ENCODE measurements around the gene KCND3.

KCND3 gene

DNA sequence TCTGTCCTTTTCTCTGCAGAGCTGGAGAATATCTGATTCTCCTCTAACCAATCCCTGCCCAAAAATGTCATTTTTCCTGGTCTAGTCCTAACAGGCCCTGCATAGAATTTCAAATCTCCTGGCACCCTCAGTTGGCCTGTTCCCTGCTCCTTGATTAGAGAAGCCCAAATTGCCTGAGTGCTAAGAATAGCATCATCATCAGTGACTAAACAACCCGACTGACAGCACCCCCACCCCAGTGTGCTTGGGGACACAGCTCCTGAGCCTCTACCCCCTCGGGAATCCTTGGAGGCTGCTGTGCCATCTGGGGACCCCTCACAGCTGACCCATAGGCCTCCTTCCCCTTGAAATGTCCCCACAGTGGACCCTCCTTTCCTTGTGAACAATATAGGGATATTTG is 139.4 kb downstream of the KCND3 start:
- no peak for DNase-seq (ENCODE audit: low read depth in 1 of 2, low spot score in 1 of 2)

DNA sequence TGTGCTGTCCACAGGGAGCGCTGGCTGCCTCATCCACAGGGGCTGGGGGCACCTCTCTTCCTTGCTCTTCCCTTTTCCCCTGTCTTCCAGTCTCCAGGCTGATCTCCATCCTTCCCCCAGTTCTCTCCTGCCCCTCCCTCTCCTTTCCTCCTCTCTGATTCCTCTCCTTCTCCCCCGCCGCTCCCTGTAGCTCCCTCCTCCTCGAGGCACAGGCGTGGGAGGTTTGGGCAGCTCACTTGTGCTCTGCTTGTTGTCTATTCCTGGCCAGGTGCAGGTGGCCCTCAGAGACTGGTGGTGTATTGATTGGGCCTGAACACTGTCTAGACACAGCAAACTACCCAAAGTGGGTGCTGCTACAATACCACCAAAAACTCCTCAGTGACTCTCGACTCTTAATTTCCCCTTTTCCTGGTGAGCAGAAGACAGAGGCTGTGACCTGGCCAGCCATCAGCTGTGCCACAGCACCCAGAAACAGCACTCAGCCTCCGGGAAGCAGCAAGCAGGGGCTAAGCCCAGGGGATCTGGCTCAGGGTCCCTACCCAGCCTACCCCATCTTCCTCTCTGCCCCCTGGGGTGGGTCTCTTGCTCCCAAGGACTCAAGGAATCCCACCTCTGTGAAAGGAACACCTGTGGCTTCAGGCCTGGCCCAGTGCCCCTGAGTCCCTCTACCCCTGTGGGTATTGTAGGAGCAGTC is 140.5 kb downstream of the KCND3 start:
- DNase-seq (ENCODE audit: low read depth in 1 of 2, low spot score in 1 of 2): no peak

DNA sequence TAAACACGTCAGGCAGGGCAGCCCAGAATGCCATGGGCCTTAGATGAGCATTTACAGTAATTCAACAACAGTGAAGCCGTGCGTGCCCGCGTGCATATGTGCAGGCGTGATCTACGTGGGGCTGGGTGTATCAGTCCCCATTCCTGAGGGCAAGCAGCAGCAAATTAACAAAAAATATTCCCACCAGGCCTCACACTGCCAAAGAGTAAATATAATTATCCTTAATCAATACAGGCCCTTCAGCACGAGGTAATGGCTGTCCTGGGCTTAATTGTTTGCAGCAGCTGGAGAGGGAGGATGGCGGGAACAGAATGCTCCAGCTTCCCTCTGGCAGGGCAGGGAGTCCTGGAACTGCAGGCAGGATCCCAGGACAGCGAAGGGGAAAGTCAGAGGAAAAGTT is 142.0 kb downstream of the KCND3 start:
- DNase-seq (ENCODE audit: low read depth in 1 of 2, low spot score in 1 of 2): no peak

DNA sequence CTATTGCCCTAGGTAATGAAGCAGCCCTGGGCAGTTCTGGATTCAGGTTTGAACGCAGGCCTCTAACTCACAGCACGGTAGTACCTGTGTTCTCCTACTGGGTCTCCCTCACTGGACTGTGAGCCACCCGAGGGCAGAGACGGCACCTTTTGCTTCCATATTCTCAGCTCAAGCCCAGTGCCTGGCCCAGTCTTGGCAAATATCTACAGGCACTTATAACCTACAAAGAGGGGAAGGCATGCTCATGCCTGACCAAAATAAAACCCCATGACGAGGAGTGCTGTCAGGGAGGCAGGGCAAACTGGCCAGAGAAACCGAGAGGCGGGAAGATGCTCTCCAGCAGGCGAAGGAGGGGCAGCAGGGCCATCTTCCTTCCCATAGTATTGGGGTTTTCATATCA is 142.6 kb downstream of the KCND3 start:
- DNase-seq (ENCODE audit: low read depth in 1 of 2, low spot score in 1 of 2): no peak

DNA sequence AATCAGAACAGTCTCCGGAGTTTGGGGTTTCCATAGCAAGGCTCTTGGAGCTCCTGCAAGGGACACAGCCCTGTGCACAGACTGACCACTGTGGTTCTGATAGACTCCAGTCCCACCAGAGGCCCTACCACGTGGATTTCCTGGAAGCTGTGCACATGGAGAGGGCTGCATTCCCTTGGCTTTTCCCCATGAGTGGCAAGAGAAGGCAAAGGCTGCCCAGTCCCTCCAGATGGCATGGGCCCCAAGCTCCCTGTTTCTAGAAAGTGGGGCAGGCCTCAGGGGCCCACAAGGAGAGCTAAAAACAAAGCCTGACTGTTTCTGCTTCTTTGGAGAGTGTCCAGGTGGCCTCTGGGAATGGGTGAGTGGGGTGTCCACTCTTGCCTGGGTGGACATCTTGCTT is 146.3 kb downstream of the KCND3 start:
- DNase-seq (ENCODE audit: low read depth in 1 of 2, low spot score in 1 of 2): no peak

DNA sequence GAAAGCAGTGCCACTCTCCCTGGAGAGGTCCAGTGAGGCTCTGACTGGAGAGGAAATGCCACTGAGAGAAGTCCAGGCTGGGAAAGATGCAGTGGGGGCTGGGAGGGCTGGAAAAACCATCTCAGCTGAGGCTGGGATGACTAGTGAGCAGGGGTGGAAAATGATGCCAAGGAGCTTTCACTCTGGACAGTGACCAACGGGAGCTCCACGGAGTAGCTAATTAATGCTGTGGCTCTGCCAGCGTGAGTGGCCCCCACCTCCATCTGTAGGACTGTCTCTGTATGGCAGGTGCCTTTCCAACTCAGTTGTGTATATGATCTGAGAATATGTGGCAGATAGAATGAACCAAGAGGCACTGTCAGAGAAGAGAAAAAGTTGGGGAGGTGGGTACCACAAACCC is 147.1 kb downstream of the KCND3 start:
- no peak for DNase-seq (ENCODE audit: low read depth in 1 of 2, low spot score in 1 of 2)

DNA sequence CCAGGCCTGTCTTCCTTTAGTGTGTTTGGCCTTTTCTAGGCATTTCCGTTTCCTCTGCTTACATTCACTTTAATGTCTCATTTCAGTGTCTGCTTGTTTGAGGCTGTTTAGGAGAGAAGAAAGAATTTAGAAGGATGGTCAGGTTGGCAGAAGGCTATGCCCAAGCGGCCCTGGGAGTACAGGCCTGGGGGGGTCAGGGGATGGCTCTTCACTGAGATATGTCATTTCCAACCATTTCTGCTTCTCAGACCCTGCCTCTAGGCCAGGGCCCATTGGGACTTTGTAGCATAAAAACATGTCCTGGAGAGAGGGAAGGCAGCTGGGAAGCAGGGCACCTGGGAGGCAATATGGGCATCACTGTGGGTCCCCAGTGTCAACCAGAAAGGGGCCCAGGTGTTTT is 147.7 kb downstream of the KCND3 start:
- no peak for DNase-seq (ENCODE audit: low read depth in 1 of 2, low spot score in 1 of 2)

DNA sequence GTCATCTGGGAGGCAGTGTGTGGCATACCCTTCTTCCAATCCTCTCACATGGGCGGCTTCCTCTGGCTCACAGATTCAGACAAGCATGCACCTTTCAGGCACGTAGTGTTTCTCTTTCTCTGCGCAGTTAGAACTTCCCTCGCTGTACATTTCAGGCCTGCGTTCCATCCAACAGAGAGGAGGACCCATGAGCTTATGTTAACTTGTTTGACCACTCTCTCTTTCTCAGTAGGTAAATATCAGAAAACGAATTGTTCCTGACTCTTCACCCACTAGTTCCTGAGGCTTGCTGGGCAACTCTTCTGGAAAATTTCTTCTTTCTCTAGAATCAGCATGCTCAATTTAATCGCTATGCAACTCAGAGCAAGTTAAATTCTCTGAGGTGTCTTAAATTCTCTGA is 148.3 kb downstream of the KCND3 start:
- DNase-seq (ENCODE audit: low read depth in 1 of 2, low spot score in 1 of 2): no peak

DNA sequence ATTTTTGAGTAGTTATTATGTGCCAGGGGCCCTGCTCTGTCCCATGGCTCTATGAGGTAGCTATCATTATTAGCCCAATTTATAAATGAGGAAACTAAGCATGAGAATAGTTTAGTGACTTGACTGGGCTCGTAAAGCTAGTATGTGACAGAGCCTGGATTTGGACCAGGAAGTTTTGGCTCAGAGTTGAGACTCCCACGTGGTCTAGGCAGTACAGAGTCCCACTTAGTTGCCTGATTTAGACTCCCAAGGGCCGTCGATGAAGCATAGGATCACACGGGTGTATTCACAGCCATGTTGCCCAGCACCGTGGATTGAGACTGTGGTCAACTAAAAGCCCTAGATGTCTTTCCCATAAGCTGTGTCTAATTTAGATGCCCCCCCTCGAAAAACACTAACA is 152.1 kb downstream of the KCND3 start:
- no peak for DNase-seq (ENCODE audit: low read depth in 1 of 2, low spot score in 1 of 2)

DNA sequence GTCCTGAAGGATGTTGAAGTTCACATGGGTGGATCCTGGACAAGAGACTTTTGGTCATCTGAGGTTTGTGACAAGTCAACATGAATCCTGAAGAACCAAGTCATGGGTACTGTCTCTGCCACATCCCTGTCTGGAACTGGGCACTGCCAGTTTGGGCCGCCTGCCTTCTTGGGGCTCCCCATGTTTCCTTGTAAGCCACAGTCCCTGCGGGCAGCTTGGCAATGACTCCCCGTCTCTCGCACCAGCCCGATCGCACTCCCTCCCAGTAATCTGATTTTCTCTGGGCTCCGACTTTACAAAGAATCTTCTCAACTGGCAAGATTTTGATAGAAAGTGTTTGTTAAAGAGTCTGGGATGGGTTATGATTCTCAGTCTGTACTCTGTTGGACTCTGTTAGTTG is 153.4 kb downstream of the KCND3 start:
- no peak for DNase-seq (ENCODE audit: low read depth in 1 of 2, low spot score in 1 of 2)

DNA sequence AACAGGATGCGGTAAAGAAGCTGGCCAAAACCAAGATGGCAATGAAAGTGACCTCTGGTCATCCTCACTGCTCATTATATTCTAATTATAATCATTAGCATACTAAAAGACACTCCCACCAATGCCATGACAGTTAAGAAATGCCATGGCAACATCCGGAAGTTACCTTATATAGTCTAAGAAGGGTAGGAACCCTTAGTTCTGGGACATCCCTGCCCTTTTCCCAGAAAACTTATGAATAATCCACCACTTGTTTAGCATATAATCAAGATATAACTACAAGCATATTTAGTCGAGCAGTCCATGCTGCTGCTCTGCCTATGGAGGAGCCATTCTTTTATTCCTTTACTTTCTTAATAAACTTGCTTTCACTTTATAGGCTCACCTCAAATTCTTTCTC is 154.0 kb downstream of the KCND3 start:
- DNase-seq (ENCODE audit: low read depth in 1 of 2, low spot score in 1 of 2): no peak

DNA sequence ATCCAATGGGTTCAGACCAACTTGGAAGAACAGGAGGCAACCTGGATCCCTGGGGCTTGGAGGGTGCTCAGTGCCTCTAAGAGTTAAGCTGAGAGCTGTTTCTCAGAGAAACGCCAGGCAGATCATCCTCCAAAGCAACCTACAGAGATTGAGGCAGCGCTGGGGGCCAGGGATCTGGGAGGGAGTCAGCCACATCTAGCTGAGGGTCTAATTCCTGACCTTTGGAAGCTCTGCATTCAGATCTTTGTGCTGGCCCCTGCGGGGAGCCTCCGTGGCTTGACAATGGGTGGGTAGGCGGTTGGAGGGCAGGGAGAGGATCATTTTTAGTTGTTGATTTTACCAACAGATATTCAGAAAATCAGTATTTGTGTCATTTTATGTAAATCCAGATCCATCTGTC is 154.5 kb downstream of the KCND3 start:
- DNase-seq (ENCODE audit: low read depth in 1 of 2, low spot score in 1 of 2): no peak

DNA sequence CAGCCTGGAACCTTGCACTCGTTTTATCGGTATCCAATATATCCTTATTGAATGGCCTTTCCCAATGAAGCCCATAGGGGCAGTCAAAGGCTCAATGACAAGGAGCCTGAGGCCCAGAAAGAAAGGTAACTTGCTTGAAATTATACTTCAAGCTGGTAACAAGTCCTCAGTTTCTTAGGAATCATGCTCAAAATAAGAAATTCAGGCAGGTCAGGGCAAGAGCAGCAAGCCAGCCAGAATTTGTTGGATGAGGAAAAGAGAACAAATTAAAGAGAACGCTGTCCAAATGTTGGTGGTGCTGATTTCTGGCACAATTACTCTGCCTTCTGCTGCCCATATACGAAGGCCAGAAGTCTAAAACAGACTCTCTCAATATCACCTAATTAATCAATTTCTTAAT is 156.1 kb downstream of the KCND3 start:
- DNase-seq (ENCODE audit: low read depth in 1 of 2, low spot score in 1 of 2): no peak

DNA sequence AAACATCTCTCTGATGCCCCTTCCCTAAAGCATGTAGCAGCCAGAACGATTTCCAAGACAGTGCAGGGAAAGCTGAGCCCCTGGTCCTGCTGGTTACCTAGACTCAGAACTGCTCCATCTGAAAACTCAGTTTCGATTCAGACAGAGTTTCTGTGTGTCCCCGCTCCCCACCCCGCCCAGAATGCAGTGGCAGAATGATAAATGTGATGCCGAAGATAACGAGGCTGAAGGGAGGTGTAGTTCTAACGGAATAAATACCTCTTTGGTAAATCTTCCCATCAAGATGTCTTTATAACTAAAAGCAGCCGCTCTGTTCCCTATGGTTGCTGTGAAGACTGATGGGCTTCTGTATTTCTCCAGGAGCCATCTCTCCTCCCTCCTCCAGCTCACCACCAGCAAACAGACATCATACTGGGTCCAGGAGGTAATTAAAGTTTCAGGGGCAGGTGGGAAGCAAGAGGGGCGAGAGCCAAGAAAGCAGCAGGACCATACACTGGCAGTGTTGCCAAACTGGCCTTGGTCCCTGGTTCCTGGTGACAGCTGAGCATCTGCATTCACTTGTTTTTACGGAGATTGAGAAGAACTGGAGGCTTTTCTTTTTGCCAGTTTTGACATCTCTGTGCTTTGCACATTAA is 156.8 kb downstream of the KCND3 start:
- DNase-seq (ENCODE audit: low read depth in 1 of 2, low spot score in 1 of 2): no peak

DNA sequence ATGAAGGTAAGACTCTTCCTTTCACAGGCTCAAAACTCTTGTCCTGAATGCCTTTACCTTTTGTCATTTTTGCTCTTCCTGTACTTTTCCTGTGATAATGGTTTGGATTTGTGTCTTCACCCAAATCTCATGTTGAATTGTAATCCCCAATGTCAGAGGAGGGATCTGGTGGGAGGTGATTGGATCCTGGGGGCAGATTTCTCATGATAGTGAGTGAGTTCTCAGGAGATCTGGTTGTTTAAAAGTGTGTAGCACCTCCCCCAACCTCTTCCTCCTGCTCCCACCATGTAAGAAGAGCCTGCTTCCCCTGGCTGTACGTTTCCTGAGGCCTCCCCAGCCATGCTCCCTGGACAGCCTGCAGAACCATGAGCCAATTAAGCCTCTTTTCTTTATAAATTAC is 158.3 kb downstream of the KCND3 start:
- no peak for DNase-seq (ENCODE audit: low read depth in 1 of 2, low spot score in 1 of 2)

DNA sequence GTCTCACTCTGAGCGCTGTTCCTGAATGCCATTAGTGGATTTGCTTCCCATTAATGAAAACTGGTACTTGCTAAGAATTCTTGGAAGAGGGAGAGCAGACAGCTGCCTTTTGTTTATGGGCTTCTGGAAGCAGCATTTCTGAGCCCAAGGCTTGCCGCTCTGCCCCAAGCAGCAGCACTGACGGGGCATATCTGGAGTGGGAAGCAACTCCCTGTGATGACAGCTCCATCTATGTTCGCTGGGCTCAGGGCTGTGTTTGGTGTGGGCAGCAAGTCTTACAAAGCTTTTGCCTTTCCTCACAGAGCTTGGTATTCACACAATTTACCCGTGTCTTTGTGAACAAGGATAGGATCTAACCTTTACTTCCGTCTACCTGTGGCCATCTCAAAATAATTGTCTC is 161.5 kb downstream of the KCND3 start:
- DNase-seq (ENCODE audit: low read depth in 1 of 2, low spot score in 1 of 2): no peak

DNA sequence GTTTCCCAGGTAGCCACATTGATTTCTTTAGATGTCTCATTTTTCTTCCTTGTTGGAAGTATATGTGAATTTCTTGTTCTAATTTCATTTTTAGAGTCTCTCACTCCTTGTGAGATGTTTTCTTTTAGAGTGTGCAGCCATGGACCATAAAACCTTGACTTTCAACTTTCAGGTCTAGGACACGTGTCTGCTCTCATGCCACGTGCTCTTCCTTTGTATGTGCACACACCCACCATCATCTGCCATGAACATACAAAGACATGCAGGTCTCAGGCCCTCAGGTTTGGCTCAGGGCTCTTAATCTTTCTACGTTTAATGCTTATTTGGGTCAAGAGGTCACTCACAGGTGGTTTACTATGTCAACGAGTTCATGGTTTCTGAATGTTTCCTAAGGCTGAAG is 163.2 kb downstream of the KCND3 start:
- no peak for DNase-seq (ENCODE audit: low read depth in 1 of 2, low spot score in 1 of 2)

DNA sequence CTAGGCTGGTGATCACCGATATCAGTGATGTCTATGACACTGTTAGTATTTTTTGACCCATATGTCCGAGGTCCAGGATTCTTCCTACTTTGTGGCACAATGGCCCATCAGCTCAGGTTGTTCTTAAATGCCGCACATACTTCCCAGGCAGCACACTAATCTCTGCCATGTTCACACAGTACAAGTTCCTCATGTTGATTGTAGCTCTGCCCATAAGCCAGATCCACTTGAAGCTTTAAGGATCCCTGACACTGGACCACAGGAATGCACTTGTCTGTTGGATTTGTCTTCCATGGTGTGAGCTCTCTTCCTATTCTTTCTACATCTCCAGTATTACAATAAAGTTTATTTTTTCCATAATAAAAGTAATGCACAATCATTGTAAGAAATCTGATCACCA is 164.3 kb downstream of the KCND3 start:
- DNase-seq (ENCODE audit: low read depth in 1 of 2, low spot score in 1 of 2): no peak

DNA sequence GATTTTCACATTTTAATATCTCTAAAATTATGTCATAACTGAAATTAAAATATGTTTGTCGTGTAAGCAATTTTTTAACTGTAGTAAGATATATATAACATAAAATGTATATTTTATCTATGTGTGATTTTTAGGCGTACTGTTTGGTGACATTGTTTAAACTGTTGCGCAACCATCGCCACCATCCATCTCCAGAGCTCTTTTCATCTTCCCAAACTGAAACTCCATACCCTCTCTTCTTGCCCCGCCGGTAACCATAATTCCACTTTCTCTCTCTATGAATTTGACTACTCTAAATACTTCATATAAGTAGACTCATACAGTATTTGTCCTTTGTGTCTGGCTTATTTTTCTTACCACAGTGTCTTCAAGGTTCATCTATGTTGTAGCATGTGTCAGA is 167.3 kb downstream of the KCND3 start:
- no peak for DNase-seq (ENCODE audit: low read depth in 1 of 2, low spot score in 1 of 2)

DNA sequence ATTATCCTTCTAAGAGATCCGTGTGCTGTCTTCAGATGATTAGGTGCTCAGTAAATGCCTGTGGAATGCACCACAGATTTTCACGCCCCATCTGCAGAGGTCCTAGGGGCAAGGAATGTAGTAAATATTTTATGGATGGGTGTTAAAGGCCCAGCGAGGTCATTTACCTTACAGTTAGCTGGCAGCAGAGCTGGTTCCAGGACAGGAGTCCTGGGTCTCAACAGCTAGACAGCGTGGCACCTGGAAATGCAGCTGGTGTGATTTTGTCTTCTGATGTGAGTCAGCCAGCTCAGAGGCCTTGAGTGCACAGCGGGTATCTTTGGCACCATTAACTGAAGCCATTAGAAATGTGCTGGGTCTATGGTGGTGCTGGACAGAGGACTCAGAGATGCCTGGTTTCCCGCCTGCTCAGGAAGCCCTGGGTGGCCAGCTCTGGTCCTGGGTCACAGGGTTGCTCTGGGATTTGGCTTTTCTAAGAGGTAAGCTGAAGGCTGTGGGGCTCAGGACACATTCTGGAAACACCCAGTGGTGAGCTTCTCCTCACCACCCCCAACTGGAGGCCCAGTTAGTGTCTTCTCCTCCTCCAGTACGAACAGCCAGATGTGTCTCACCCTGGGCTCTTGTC is 168.2 kb downstream of the KCND3 start:
- DNase-seq (ENCODE audit: low read depth in 1 of 2, low spot score in 1 of 2): no peak

DNA sequence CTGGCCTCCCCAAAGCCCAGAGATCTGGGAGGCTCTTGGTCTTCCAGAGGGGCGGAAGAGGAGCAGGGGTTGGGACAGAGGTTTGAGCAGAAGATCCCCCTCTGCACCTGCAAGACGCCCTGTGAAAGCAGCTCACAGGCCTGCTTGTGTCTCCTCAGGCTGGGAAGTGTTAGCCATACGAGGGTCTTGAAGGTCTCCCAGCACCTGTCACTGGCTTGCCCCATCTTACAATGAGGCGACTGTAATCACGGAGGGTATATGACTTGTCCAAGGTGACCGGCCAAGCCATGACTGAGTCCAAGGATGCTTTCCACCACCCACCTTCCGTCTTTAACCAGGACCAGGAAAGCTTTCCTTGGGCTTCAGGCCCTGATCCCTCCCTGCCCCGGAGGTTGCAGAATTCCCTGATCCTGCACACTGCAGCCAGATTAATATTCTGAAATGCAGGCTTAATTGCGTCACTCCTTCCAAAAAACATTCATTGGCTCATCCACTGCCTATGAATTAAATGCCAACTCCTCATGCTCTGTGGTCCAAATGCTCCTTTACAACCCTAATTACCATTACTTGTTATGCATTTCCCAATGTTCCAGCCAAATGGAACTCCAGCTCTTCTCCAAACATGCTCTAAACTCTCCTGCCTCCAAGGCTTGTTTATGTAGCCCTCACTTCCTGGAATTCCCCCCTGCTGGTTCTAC is 169.8 kb downstream of the KCND3 start:
- no peak for DNase-seq (ENCODE audit: low read depth in 1 of 2, low spot score in 1 of 2)

DNA sequence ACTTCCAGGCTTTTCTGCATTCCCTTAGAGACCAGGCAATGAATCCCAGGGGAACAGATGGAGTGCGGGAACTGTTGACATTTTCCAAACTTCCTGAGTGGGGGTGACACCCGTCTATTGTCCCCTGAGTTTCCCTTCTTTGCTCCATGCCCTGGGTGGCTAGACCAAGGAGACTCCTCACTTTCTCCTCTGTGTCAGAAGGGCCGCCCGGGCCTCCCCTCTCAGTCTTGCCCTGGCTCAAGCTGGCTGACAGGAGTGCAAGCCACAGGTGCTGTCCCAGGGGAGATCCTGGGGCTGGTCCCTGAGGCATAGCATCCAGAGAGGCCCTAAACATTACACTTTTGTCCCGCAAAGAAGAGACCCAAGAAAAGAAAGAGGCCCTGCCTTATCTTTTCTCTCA is 170.9 kb downstream of the KCND3 start:
- DNase-seq (ENCODE audit: low read depth in 1 of 2, low spot score in 1 of 2): no peak
